GM12878 (cell line): ENCODE data around the gene PLXNA2.

Source experiments
- CHD2 ChIP-seq: IDR thresholded peaks from 2 replicates; pipeline ENCODE4 v1.6.1; 2011; ENCODE audit warnings: low read depth, low read length, improper control_type of control experiment, borderline replicate concordance
- E2F4 ChIP-seq: IDR thresholded peaks from 2 replicates; pipeline ENCODE4 v1.6.1; 2012; ENCODE audit warnings: low read depth, low read length, improper control_type of control experiment
- ETV6 ChIP-seq, 2 experiments: fragments of 450-650 bp in 1 of 2; IDR thresholded peaks in 1 of 2; conservative IDR thresholded peaks in 1 of 2; 2 replicates each; pipeline ENCODE4 v1.6.1; 2014; ENCODE audit warnings: antibody characterized with exemption in 1 of 2, borderline replicate concordance in 1 of 2, low read depth in 1 of 2, mild to moderate bottlenecking in 1 of 2, moderate library complexity in 1 of 2
- EZH2 ChIP-seq: IDR thresholded peaks from 2 replicates; pipeline ENCODE4 v1.6.1; 2012; ENCODE audit warnings: low read depth, mild to moderate bottlenecking, control low read depth, inconsistent platforms, low read length, borderline replicate concordance; ENCODE audit not compliant: control insufficient read depth
- JUNB ChIP-seq: IDR thresholded peaks from 2 replicates; pipeline ENCODE4 v1.6.1; 2016; ENCODE audit warnings: antibody characterized with exemption, mild to moderate bottlenecking
- KDM1A ChIP-seq: fragments of 200-600 bp; sonication (generic); IDR thresholded peaks from 2 replicates; pipeline ENCODE4 v1.6.1; 2016; ENCODE audit warnings: borderline replicate concordance
- PBX3 ChIP-seq: IDR thresholded peaks from 2 replicates; pipeline ENCODE4 v1.6.1; 2011; ENCODE audit warnings: mild to moderate bottlenecking, low read depth, low read length, moderate library complexity; ENCODE audit not compliant: insufficient replicate concordance
- PKNOX1 ChIP-seq: fragments of 450-650 bp; IDR thresholded peaks from 2 replicates; pipeline ENCODE4 v1.6.1; 2016; ENCODE audit warnings: mild to moderate bottlenecking
- POLR2A ChIP-seq: IDR thresholded peaks from 2 replicates; pipeline ENCODE4 v1.6.1; 2011; ENCODE audit warnings: low read depth, mild to moderate bottlenecking, low read length
- RCOR1 ChIP-seq: conservative IDR thresholded peaks from 2 replicates; pipeline ENCODE4 v1.6.1; 2012; ENCODE audit warnings: low read depth, low read length, improper control_type of control experiment
- ZNF274 ChIP-seq: IDR thresholded peaks from one replicate; pipeline ENCODE4 v1.8.0; 2011; ENCODE audit not compliant: insufficient read length, insufficient read depth

GRCh38 chr1:208111646-208112190, 132.5 kb downstream of the PLXNA2 start:
- TF ChIP-seq CHD2 = no peak
- no peak for TF ChIP-seq PBX3
- TF ChIP-seq RCOR1 = no peak
- no peak for TF ChIP-seq E2F4
- TF ChIP-seq EZH2 = no peak
- no peak for TF ChIP-seq POLR2A
- no peak for TF ChIP-seq JUNB
- TF ChIP-seq PKNOX1 = no peak
- TF ChIP-seq ZNF274 = no peak
- no peak for TF ChIP-seq ETV6 (conservative IDR thresholded peaks at IDR 0.05 in 1 of 2, IDR thresholded peaks at IDR 0.05 in 1 of 2; ENCODE audit: borderline replicate concordance in 1 of 2, low read depth in 1 of 2)
- no peak for TF ChIP-seq KDM1A
